Coronary artery (tissue), 2 donors: ENCODE results near the gene WNK2.

Source experiments
- DNase-seq: peaks from one replicate; pipeline ENCODE4 v3.0.0-alpha.2; 2017; ENCODE audit warnings: low spot score
- H3K27ac ChIP-seq, 2 donors: fragments of 200-600 bp; sonication (generic); one replicate each; pipeline ENCODE4 v1.5.1; 2016 to 2019
- H3K4me3 ChIP-seq: fragments of 200-600 bp; sonication (generic); 2 replicates; pipeline ENCODE4 v1.5.1; 2016; ENCODE audit warnings: mild to moderate bottlenecking, moderate library complexity
- CTCF ChIP-seq: fragments of 200-600 bp; sonication (generic); IDR thresholded peaks from one replicate; pipeline ENCODE4 v1.5.1; 2019; ENCODE audit warnings: antibody characterized with exemption

Gene WNK2

GRCh38 chr9:93252116-93252780 lies 68.3 kb downstream of the WNK2 start:
- H3K4me3 ChIP-seq, result no peak overlapping the region
- no peak for DNase-seq
- no peak overlapping the region for H3K27ac ChIP-seq
- TF ChIP-seq CTCF, result no peak

GRCh38 chr9:93252781-93253530 lies 69.0 kb downstream of the WNK2 start:
- TF ChIP-seq CTCF, result no peak
- no peak overlapping the region for H3K27ac ChIP-seq
- DNase-seq, result no peak
- H3K4me3 ChIP-seq, result no peak overlapping the region

GRCh38 chr9:93253633-93254032 lies 69.7 kb downstream of the WNK2 start:
- no peak overlapping the region for H3K4me3 ChIP-seq

GRCh38 chr9:93254061-93254481 lies 70.1 kb downstream of the WNK2 start:
- H3K27ac ChIP-seq, result no peak overlapping the region

More at GRCh38 chr9:93253633-93254032, 69.7 kb downstream of the WNK2 start:
- H3K27ac ChIP-seq, result no peak overlapping the region
- no peak for DNase-seq
- no peak for TF ChIP-seq CTCF

GRCh38 chr9:93254806-93255493 lies 71.0 kb downstream of the WNK2 start:
- Histone ChIP-seq H3K27ac (no peak overlapping the region), H3K4me3 (no peak overlapping the region)
- no peak for DNase-seq
- no peak for TF ChIP-seq CTCF

More at GRCh38 chr9:93254061-93254481, 70.1 kb downstream of the WNK2 start:
- TF ChIP-seq CTCF, result no peak
- DNase-seq, result no peak
- no peak overlapping the region for H3K4me3 ChIP-seq

GRCh38 chr9:93255494-93255867 lies 71.5 kb downstream of the WNK2 start:
- no peak for TF ChIP-seq CTCF
- no peak for DNase-seq
- Histone ChIP-seq H3K27ac (no peak overlapping the region), H3K4me3 (no peak overlapping the region)
